Mesodermal cell (in vitro differentiated cells): ENCODE results near the gene SLC46A2.

Source experiments
- H3K27ac ChIP-seq: 2 replicates; pipeline ENCODE4 v1.7.0; 2013; ENCODE audit warnings: mild to moderate bottlenecking, low read depth, low read length, moderate library complexity; ENCODE audit not compliant: severe bottlenecking
- H3K36me3 ChIP-seq: 2 replicates; pipeline ENCODE4 v1.7.1; 2013; ENCODE audit warnings: mild to moderate bottlenecking, low read length, moderate library complexity; ENCODE audit not compliant: control insufficient read depth, insufficient read depth
- H3K4me1 ChIP-seq: one replicate; pipeline ENCODE4 v1.7.1; 2013; ENCODE audit warnings: mild to moderate bottlenecking, low read length; ENCODE audit not compliant: insufficient read depth, control insufficient read depth, poor library complexity, severe bottlenecking
- H3K4me3 ChIP-seq: 2 replicates; pipeline ENCODE4 v1.7.0; 2013; ENCODE audit warnings: low read length, control low read depth, mild to moderate bottlenecking; ENCODE audit not compliant: insufficient read depth, poor library complexity, severe bottlenecking; ENCODE audit errors: extremely low read depth
- H3K9me3 ChIP-seq: 2 replicates; pipeline ENCODE4 v1.7.1; 2013; ENCODE audit warnings: mild to moderate bottlenecking, low read length, moderate library complexity; ENCODE audit not compliant: control insufficient read depth
- WGBS, 2 experiments: methylation state at CpG; one replicate each; pipeline ENCODE4 v1.1.5; 2013; ENCODE audit warnings: missing lambda C conversion rate in 2 of 2; ENCODE audit not compliant: insufficient coverage in 2 of 2; 5-methylcytosine and 5-hydroxymethylcytosine counted together

The SLC46A2 gene

DNA sequence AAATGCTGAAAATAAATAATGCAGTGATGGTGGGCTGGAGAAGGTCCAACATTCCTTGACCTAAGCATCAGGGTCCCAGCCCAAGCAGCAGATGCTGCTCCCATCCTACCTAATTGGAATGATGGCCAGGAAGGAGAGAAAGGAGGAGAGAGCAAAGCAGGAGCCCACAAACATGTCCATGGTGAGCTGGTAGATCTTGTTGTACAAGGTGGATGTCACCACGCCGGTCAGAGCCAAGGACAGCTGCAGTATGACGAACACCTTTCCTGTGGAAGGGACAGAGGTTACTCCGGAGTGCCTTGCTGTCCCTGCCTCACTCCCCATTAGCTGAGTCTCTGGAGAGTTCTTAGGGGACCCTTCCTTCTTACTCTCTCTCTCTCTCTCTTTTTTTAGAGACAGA, 4.3 kb downstream of the SLC46A2 start:
- Histone ChIP-seq H3K27ac (no peak overlapping the region), H3K9me3 (no peaks in the 10 kb centered on the region), H3K4me1 (peaks cover 10% of the 10 kb centered on the region), H3K4me3 (no peak overlapping the region), H3K36me3 (no peaks in the 10 kb centered on the region)
- 100% methylated on average over 1 to 4 of the region's 4 CpGs for WGBS, 2 experiments

GRCh38 chr9:112885324-112885723, 5.4 kb downstream of the SLC46A2 start:
- peaks cover 12% of the 10 kb centered on the region for H3K4me1 ChIP-seq
- H3K36me3 ChIP-seq = no peaks in the 10 kb centered on the region
- no peaks in the 10 kb centered on the region for H3K9me3 ChIP-seq
- no peak overlapping the region for H3K4me3 ChIP-seq
- WGBS, 2 experiments = 80 to 100% methylated on average over 1 of the region's 1 CpG
- H3K27ac ChIP-seq = no peak overlapping the region

DNA sequence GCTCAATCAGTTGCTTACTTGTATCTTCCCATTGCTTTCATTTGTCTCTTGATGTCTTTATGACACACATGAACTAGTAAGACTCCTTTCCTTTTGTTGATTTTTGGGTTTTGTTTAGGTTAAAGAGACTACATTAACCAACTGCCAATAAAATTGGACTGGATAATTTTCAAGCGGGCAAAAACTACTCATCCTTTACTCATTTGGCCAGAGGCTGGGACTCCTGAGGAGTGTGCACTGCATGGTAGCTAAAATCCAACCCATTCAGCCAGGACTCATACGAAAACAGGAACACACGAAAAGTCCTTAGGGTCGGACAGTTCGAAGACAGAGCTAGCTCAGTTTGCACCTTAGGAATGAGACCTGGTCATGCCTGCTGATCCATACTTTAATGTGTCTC, 6.0 kb downstream of the SLC46A2 start:
- Histone ChIP-seq H3K36me3 (no peaks in the 10 kb centered on the region), H3K9me3 (no peaks in the 10 kb centered on the region), H3K27ac (no peak overlapping the region), H3K4me3 (no peak overlapping the region), H3K4me1 (peaks cover 12% of the 10 kb centered on the region)
- WGBS, 2 experiments = 94 to 100% methylated on average over 4 to 5 of the region's 5 CpGs

GRCh38 chr9:112884101-112884500, 6.6 kb downstream of the SLC46A2 start:
- WGBS, 2 experiments = 82 to 87% methylated on average over 4 to 5 of the region's 6 CpGs
- Histone ChIP-seq H3K4me3 (no peak overlapping the region), H3K4me1 (peaks cover 12% of the 10 kb centered on the region), H3K27ac (peak overlapping the region; percentile 36), H3K36me3 (no peaks in the 10 kb centered on the region), H3K9me3 (no peaks in the 10 kb centered on the region)

DNA sequence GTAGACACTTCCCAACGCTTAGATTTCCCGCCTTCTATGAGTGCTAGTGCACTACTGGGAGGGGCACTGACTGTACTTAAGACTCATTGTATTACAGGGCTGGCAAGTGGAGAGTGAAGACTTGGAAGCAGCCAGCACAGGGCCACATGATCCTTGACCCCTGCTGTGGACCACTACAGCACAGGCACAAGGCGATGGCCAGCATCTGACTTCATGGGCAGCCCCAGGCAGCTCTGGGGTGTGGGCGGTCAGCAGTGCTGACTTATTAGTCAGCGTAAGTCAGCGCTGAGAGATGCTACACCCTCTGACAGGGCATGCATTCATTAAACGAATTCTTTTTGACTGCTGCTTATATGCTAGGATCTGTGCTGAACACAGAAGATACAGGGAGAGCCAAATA, 9.3 kb downstream of the SLC46A2 start:
- H3K4me3 ChIP-seq = no peak overlapping the region
- no peak overlapping the region for H3K27ac ChIP-seq

GRCh38 chr9:112880650-112881049, 10.0 kb downstream of the SLC46A2 start:
- Histone ChIP-seq H3K9me3 (no peaks in the 10 kb centered on the region), H3K36me3 (no peaks in the 10 kb centered on the region), H3K27ac (no peak overlapping the region), H3K4me3 (no peak overlapping the region), H3K4me1 (peaks cover 12% of the 10 kb centered on the region)
- WGBS, 2 experiments = 100% methylated on average over 1 of the region's 1 CpG; no CpG with 5 or more reads in 1 of the 2 experiments

More for the DNA sequence above, 9.3 kb downstream of the SLC46A2 start:
- Histone ChIP-seq H3K9me3 (no peaks in the 10 kb centered on the region), H3K4me1 (peaks cover 12% of the 10 kb centered on the region), H3K36me3 (no peaks in the 10 kb centered on the region)
- WGBS, 2 experiments = 85 to 92% methylated on average over 7 of the region's 7 CpGs

- peaks cover 3% of the 10 kb centered on the region for H3K4me1 ChIP-seq
- H3K36me3 ChIP-seq = no peaks in the 10 kb centered on the region
- H3K9me3 ChIP-seq = no peaks in the 10 kb centered on the region
- no peak overlapping the region for H3K4me3 ChIP-seq
- WGBS, 2 experiments = 100% methylated on average over 1 of the region's 2 CpGs; no CpG with 5 or more reads in 1 of the 2 experiments
- no peak overlapping the region for H3K27ac ChIP-seq
Observed at GRCh38 chr9:112878752-112879151, 11.9 kb downstream of the SLC46A2 start.

DNA sequence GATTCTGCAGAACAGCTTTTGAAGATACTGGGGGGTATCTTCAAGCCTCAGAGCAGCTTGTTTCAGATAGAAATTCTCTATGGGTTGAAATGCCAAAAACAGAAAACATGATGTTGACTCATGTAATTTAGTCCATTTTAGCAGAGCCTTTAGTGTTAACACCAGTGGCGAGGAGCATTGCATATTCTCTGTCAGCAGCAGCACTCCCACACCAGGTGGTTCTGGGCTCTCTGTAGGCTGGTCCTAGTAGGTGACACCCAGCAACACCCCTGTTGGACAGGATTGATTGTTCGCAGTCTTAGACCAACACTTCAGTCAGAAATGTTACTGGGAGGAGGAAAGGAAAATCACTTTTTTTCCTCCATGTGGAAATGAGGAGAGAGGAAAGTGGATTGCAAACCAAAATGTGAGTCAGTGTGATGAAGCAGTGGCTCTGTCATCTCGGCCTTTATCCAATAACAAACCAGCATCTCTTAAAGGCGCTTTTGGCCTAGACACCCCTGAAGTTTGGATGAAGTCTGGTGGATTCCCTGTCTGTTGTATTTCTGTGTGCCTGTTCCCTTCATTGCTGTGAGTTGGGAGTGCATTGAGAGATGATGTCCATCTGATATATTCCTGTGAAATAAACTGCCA, 16.8 kb downstream of the SLC46A2 start:
- WGBS, 2 experiments = 100% methylated on average over 1 of the region's 4 CpGs
- peaks cover 3% of the 10 kb centered on the region for H3K36me3 ChIP-seq
- no peak overlapping the region for H3K4me3 ChIP-seq
- no peak overlapping the region for H3K27ac ChIP-seq
- H3K9me3 ChIP-seq = no peaks in the 10 kb centered on the region
- H3K4me1 ChIP-seq = no peaks in the 10 kb centered on the region

DNA sequence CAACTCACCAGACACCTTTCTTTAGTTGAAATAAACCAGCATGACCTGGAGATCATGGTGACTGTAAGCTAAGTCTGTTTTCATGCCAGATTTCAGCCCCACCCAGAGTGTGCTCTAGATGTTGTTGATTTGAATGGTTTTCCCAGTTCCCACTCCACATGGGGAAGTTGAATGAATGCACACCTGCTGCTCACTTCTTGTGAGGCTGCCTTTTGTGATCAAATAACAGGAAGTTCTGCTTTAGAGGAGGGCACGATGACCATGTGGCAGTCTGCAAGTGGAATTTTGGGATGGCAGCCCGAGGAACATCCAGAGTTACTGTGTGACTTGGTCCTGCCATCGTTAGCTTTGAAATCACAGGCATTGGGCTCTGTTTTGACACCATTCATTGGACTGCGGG, 18.7 kb downstream of the SLC46A2 start:
- no peak overlapping the region for H3K4me3 ChIP-seq
- H3K4me1 ChIP-seq = no peaks in the 10 kb centered on the region
- no peak overlapping the region for H3K27ac ChIP-seq
- peaks cover 6% of the 10 kb centered on the region for H3K36me3 ChIP-seq
- H3K9me3 ChIP-seq = no peaks in the 10 kb centered on the region
- 59 to 70% methylated on average over 3 to 4 of the region's 4 CpGs for WGBS, 2 experiments

GRCh38 chr9:112870556-112870955, 20.1 kb downstream of the SLC46A2 start:
- Histone ChIP-seq H3K4me1 (no peaks in the 10 kb centered on the region), H3K9me3 (no peaks in the 10 kb centered on the region), H3K4me3 (no peak overlapping the region), H3K27ac (no peak overlapping the region), H3K36me3 (peaks cover 6% of the 10 kb centered on the region)
- WGBS, 2 experiments = 91 to 97% methylated on average over 6 of the region's 6 CpGs

DNA sequence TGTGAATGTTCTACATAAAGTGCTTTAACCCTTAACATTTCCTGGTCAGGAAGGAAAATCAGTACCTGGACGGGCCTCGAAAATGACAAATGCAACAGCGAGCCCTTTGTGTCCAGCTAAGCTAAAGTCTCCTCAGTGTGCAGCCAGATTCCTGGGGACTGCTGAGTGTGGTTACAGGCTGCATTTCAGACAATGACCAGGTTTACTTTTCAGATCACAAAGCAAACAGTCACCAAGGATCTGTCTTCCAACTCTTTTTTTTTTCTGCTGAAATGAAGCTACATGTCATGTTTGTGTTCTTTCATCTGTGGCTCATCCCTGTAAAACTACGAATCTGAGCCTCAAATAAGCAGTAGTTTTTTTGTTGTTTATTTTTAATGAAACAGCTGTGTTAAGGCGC, 20.8 kb downstream of the SLC46A2 start:
- H3K27ac ChIP-seq = no peak overlapping the region
- no peak overlapping the region for H3K4me3 ChIP-seq
- H3K9me3 ChIP-seq = no peaks in the 10 kb centered on the region
- 91 to 98% methylated on average over 4 to 5 of the region's 5 CpGs for WGBS, 2 experiments
- no peaks in the 10 kb centered on the region for H3K4me1 ChIP-seq
- H3K36me3 ChIP-seq = peaks cover 6% of the 10 kb centered on the region
